GM19395 (cell line): ENCODE measurements around the gene ANKDD1A.

Source experiments
- ATAC-seq: cut with Tn5 transposase; IDR thresholded peaks from one replicate; pipeline ENCODE4 v1.9.1; 2021; ENCODE audit warnings: mild to moderate bottlenecking, moderate library complexity; ENCODE audit not compliant: unreplicated experiment

The ANKDD1A gene

GRCh38 chr15:64911311-64912186, at the start of gene ANKDD1A:
ANKDD1A (plus strand) TSS chr15:64911902; CDS start chr15:64911931, 29 bp downstream.
- ATAC-seq = no peak

- no peak for ATAC-seq
Observed at GRCh38 chr15:64861960-64862359, 49.7 kb upstream of the ANKDD1A start.

- ATAC-seq = no peak
Observed at GRCh38 chr15:64862408-64862807, 49.3 kb upstream of the ANKDD1A start.

- ATAC-seq = no peak
Observed at GRCh38 chr15:64864068-64864467, 47.6 kb upstream of the ANKDD1A start.

- no peak for ATAC-seq
Observed at GRCh38 chr15:64865126-64865997, 46.3 kb upstream of the ANKDD1A start.

- no peak for ATAC-seq
Observed at GRCh38 chr15:64865998-64866520, 45.6 kb upstream of the ANKDD1A start.

GRCh38 chr15:64869501-64869900, 42.2 kb upstream of the ANKDD1A start:
- no peak for ATAC-seq

- ATAC-seq = no peak
Observed at GRCh38 chr15:64870353-64870752, 41.3 kb upstream of the ANKDD1A start.

GRCh38 chr15:64875641-64876223, 36.0 kb upstream of the ANKDD1A start:
- no peak for ATAC-seq

GRCh38 chr15:64877435-64877834, 34.3 kb upstream of the ANKDD1A start:
- no peak for ATAC-seq

- ATAC-seq = no peak
Observed at GRCh38 chr15:64878705-64879104, 33.0 kb upstream of the ANKDD1A start.

GRCh38 chr15:64883100-64883581, 28.6 kb upstream of the ANKDD1A start:
- ATAC-seq = peak; percentile 67

GRCh38 chr15:64883997-64884511, 27.6 kb upstream of the ANKDD1A start:
- peak; percentile 58 for ATAC-seq

- no peak for ATAC-seq
Observed at GRCh38 chr15:64884679-64885078, 27.0 kb upstream of the ANKDD1A start.

- no peak for ATAC-seq
Observed at GRCh38 chr15:64888336-64888735, 23.4 kb upstream of the ANKDD1A start.

GRCh38 chr15:64891561-64891960, 20.1 kb upstream of the ANKDD1A start:
- no peak for ATAC-seq

GRCh38 chr15:64892847-64893403, 18.8 kb upstream of the ANKDD1A start:
- no peak for ATAC-seq

- peak; percentile 58 for ATAC-seq
Observed at GRCh38 chr15:64893481-64894394, 18.0 kb upstream of the ANKDD1A start.

- peak; percentile 39 for ATAC-seq
Observed at GRCh38 chr15:64894395-64895056, 17.2 kb upstream of the ANKDD1A start.
